Loucy (cell line): ENCODE results near the gene AHDC1.
A peak's percentile ranks its signal among the peaks of the same experiment; 100 is the strongest.
"Not testable (repeated sequence)": the region's sequence is repeated elsewhere in the genome, so short reads cannot be mapped to it uniquely, and the experiment has no call there.

Experiments used
- H2AFZ ChIP-seq: fragments of 200-600 bp; sonication (generic); 2 replicates; pipeline ENCODE4 v1.6.0; 2016; ENCODE audit warnings: antibody characterized with exemption, mild to moderate bottlenecking, low read length, moderate library complexity
- H3F3A ChIP-seq: fragments of 200-600 bp; 2 replicates; pipeline ENCODE4 v1.6.0; 2016; ENCODE audit warnings: antibody characterized with exemption, low read depth, mild to moderate bottlenecking
- H3K27me3 ChIP-seq: fragments of 200-600 bp; sonication (generic); 2 replicates; pipeline ENCODE4 v1.6.1; 2014; ENCODE audit warnings: low read length, mild to moderate bottlenecking; ENCODE audit not compliant: insufficient read depth, poor library complexity, severe bottlenecking
- H3K36me3 ChIP-seq: fragments of 200-600 bp; sonication (generic); 2 replicates; pipeline ENCODE4 v1.6.1; 2016; ENCODE audit warnings: low read length; ENCODE audit not compliant: insufficient read depth
- H3K4me1 ChIP-seq: fragments of 200-600 bp; sonication (generic); 2 replicates; pipeline ENCODE4 v1.5.1; 2014; ENCODE audit warnings: low read length, mild to moderate bottlenecking; ENCODE audit not compliant: insufficient read depth, poor library complexity, severe bottlenecking
- H3K4me2 ChIP-seq: fragments of 200-600 bp; sonication (generic); 2 replicates; pipeline ENCODE4 v1.6.0; 2014; ENCODE audit warnings: antibody characterized with exemption, low read length, low read depth, mild to moderate bottlenecking; ENCODE audit not compliant: poor library complexity, severe bottlenecking
- H3K4me3 ChIP-seq: fragments of 200-600 bp; sonication (generic); 2 replicates; pipeline ENCODE4 v1.5.1; 2014; ENCODE audit warnings: low read length, mild to moderate bottlenecking, mixed read lengths; ENCODE audit not compliant: poor library complexity, severe bottlenecking
- H3K79me2 ChIP-seq: fragments of 200-600 bp; sonication (generic); 2 replicates; pipeline ENCODE4 v1.6.1; 2014; ENCODE audit warnings: low read length; ENCODE audit not compliant: insufficient read depth
- H3K9ac ChIP-seq: fragments of 200-600 bp; sonication (generic); 2 replicates; pipeline ENCODE4 v1.6.0; 2014; ENCODE audit warnings: mild to moderate bottlenecking, low read depth, low read length, moderate library complexity; ENCODE audit not compliant: poor library complexity, severe bottlenecking
- H3K9me2 ChIP-seq: fragments of 200-600 bp; sonication (generic); replicated peaks from 2 replicates; pipeline ENCODE4 v1.6.1; 2016; ENCODE audit warnings: low read depth, low read length, mixed read lengths
- H3K9me3 ChIP-seq: fragments of 200-600 bp; sonication (generic); 2 replicates; pipeline ENCODE4 v1.6.1; 2014; ENCODE audit warnings: mild to moderate bottlenecking, antibody characterized with exemption, low read length, low read depth; ENCODE audit not compliant: insufficient read depth
- H4K20me1 ChIP-seq: fragments of 200-600 bp; sonication (generic); 2 replicates; pipeline ENCODE4 v1.6.0; 2014; ENCODE audit warnings: antibody characterized with exemption, low read length, mild to moderate bottlenecking; ENCODE audit not compliant: insufficient read depth, poor library complexity, severe bottlenecking
- CTCF ChIP-seq: fragments of 200-600 bp; sonication (generic); conservative IDR thresholded peaks from 2 replicates; pipeline ENCODE4 v1.5.1; 2014; ENCODE audit warnings: mild to moderate bottlenecking, antibody characterized with exemption, low read length
- EZH2phosphoT487 ChIP-seq: fragments of 200-600 bp; IDR thresholded peaks from 2 replicates; pipeline ENCODE4 v1.6.1; 2018; ENCODE audit warnings: antibody characterized with exemption, mild to moderate bottlenecking, moderate library complexity, borderline replicate concordance

The AHDC1 gene

DNA sequence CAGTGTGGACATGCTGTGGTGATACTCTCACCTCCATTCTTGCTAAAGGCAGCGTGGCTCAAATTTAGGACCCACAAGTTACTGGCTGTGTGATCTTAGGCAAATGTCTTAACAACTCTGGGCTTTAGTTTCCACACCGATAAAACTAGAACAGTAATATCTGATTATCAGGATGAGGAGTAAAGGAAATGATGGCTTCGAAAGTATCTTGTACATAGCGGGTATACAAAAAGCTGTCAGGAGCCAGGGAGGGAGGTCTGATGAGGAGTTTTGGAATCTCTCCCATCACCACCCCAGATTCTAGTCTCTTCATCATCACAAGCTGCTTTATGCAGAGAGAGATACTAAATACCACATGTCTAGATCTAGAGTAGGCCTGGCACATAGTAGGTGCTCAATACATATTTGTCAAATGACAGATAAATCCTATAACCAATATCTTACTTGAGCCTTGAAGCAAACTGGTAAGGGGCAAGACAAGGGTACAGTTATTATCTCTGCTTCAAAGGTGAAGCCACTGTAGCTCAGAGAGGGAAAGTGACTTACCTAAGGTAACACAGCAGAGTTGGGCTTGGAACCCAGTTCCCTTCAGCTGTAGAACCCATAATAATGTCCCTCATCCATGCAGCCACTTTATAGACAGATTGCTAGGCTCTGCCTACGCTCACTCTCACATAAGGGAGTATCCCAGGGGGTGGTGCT, 40.6 kb upstream of the AHDC1 start:
- no peaks in the 10 kb centered on the region for H3K79me2 ChIP-seq
- no peaks in the 10 kb centered on the region for H3F3A ChIP-seq
- TF ChIP-seq EZH2phosphoT487 (no peak), CTCF (no peak)
- no peaks in the 10 kb centered on the region for H3K9me3 ChIP-seq
- H3K9me2 ChIP-seq: no peaks in the 10 kb centered on the region
- no peaks in the 10 kb centered on the region for H3K36me3 ChIP-seq
- H3K4me2 ChIP-seq: no peak overlapping the region
- H3K27me3 ChIP-seq: no peaks in the 10 kb centered on the region
- H3K4me3 ChIP-seq: no peak overlapping the region
- H3K9ac ChIP-seq: no peak overlapping the region
- H4K20me1 ChIP-seq: no peaks in the 10 kb centered on the region
- H2AFZ ChIP-seq: peak overlapping the region; percentile 71
- H3K4me1 ChIP-seq: peaks cover 3% of the 10 kb centered on the region

DNA sequence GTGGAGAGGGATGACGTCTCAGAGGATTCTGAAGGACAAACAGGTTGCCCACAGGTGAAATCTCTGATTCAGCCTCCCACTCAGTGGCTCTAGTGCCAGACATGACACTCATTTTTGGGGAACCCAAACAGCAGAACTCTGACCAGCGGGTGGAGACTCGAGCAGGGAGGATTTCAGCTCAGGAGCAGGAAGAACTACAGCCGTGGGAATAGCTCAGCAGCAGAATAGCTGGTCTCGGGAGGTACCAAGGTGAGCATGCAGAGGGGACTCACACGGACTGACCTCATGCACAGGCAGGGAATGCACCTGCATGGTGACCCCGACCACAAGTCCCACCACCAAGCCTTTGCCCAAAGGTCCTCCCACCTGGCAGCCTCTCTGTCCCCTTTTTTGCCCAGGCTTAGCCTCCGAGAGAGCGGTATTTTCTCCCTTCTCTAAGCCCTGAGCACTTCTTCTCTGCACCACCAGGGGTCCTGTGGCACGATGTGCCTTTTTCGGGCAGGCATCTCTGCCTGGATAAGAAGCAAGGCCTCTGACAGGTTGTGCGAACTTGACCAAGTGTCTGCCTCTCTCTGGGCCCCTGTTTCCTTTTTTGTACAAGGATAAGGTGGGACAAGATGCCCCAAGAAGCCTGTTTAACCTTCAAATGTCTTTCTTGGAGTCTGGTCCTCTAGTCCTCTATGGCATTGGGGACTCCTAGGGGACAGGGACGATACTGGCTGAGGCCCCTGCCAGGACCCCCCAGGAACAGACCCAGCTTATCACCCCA, 39.8 kb upstream of the AHDC1 start:
- no peaks in the 10 kb centered on the region for H3K79me2 ChIP-seq
- no peaks in the 10 kb centered on the region for H3K9me2 ChIP-seq
- no peaks in the 10 kb centered on the region for H3K27me3 ChIP-seq
- peak; percentile 86 for TF ChIP-seq CTCF
- TF ChIP-seq EZH2phosphoT487: no peak
- no peaks in the 10 kb centered on the region for H3K9me3 ChIP-seq
- no peaks in the 10 kb centered on the region for H4K20me1 ChIP-seq
- H2AFZ ChIP-seq: peak overlapping the region; percentile 71
- H3K36me3 ChIP-seq: no peaks in the 10 kb centered on the region
- H3K9ac ChIP-seq: peak overlapping the region; percentile 14
- peaks cover 3% of the 10 kb centered on the region for H3K4me1 ChIP-seq
- no peak overlapping the region for H3K4me2 ChIP-seq
- no peaks in the 10 kb centered on the region for H3F3A ChIP-seq
- no peak overlapping the region for H3K4me3 ChIP-seq

- H3K36me3 ChIP-seq, H3K79me2 ChIP-seq, H3K27me3 ChIP-seq, H3K9me2 ChIP-seq, H3F3A ChIP-seq, H3K9ac ChIP-seq, H3K9me3 ChIP-seq, H3K4me2 ChIP-seq, H3K4me3 ChIP-seq, H2AFZ ChIP-seq, H4K20me1 ChIP-seq: not testable (repeated sequence)
- peaks cover 11% of the 10 kb centered on the region for H3K4me1 ChIP-seq
Measured at GRCh38 chr1:27640514-27640913, 36.6 kb upstream of the AHDC1 start.
